GM19099 (cell line): ENCODE data around the gene PKM.
A peak's percentile ranks its signal among the peaks of the same experiment; 100 is the strongest.

Experiments used
- POLR2A ChIP-seq: IDR thresholded peaks from 3 replicates; pipeline ENCODE4 v1.6.1; 2011; ENCODE audit warnings: low read depth; ENCODE audit not compliant: insufficient read length; ENCODE audit errors: extremely low read depth

The PKM gene

DNA sequence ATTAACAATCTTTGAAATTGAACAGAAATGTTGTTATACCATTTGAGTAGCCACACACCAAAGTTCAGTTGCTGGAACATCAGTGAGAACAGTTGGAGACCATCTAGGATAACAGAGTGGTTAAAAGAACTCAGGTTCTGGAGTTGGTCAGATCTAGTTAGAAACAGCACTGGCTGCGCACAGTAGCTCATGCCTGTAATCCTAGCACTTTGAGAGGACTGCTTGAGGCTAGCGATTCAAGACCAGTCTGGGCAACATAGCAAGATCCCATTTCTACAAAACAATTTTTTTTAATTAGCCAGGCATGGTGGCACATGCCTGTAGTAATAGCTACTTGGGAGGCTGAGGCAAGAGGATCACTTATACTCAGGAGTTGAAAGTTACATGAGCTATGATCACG is 7.6 kb upstream of the PKM start:
- no peak for TF ChIP-seq POLR2A

DNA sequence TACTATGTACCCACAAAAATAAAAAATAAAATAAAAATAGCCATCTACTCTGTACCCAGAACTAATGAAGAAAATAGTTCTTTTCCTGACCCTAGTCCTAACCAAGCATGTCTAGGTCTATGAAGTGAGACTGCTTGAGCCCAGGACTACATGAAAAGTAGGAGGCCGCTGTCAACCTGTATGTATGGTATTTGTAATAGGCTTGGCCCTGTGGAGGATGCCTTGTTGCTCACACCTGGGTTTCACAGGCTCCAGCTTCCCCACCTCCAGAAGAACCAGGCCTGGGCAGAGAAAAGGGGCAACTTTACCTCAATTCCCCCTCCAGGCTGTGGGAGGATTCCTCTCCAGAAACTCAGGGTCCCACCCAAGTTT is 6.8 kb upstream of the PKM start:
- no peak for TF ChIP-seq POLR2A

DNA sequence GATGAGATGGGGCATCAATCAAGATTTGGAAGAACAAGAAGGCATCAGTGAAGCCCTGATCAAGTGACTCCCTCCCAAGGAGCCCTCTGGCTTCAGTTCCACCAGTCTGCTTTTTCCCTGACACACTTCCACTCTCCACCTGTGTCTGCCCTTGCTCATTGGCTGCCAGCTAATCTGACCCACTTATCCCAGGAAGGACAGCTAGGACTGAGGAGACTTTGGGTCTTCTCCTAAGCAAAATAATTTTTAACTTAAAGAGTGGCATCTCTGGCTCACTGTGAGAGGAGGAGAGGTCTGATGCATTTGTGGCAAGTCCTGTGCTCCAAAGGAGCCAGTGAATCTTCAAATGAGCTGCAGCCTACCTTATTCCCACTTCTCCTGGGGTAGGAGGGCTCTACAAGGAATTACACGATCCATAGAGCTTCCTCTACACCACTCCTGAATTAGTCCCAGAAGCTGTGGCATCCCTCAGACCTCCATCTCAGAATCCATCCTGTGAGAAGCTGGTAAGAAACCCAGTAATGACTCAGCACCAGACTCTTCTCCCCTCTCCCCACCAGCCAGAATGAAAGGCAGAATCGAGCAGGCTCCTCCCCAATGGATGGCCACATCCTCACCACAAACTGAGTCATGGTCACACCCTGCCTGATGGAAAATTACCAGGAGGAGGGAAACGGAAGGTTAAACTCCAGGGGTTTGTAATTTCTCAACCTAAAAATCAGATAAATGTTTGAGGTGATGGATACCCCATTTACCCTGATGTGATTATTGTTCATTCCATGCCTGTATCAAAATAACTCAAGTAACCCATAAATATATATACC is 6.3 kb upstream of the PKM start:
- no peak for TF ChIP-seq POLR2A

DNA sequence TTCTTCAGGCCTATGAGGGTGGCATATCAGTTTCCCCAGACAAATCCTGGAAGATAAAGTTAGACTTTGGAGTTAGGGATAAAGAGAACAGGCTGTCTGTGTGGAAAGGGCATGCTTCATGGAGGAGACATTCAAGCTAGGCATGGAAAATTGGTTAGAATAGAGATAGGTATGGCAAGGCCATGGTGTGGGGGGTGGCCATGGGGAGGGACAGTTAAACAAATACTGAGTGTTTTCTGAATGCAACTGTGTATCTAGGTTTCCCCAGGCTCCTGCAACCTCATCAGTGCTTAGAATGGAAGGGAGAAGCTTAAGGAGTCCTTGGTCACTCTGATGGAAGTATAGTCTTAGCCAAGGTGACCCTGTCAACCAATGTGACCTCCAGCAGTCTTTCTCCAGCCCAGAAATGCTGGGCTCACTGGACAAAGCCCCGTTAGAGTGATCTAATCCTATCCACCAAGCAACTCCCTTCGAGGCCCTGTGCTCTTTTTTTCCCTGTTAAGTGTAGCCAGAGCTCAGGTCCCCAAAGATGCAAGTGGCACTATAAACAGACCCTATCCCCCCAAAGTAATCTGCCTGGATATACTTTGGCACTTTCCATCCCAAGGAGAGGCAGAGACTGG is 5.5 kb upstream of the PKM start:
- TF ChIP-seq POLR2A = no peak

DNA sequence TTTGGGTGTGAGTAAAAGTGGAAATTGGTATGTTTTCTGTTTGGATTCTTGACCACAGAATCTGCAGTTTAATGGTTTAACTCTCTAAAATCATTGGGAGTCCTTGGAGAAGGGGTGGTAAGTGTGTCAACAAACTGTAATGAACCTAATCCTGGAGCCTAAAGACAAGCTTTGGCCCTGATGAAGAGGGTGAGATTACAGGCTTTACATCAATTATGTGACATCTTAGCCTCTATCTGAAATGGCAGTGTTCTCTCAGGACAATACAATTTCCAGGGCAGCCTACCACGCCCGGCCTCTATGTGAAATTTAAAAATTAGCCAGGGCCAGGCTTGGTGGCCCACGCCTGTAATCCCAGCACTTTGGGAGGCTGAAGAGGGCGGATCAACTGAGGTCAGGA is 4.3 kb upstream of the PKM start:
- TF ChIP-seq POLR2A = no peak

- no peak for TF ChIP-seq POLR2A
Observed at GRCh38 chr15:72233769-72234168, 2.8 kb upstream of the PKM start.

DNA sequence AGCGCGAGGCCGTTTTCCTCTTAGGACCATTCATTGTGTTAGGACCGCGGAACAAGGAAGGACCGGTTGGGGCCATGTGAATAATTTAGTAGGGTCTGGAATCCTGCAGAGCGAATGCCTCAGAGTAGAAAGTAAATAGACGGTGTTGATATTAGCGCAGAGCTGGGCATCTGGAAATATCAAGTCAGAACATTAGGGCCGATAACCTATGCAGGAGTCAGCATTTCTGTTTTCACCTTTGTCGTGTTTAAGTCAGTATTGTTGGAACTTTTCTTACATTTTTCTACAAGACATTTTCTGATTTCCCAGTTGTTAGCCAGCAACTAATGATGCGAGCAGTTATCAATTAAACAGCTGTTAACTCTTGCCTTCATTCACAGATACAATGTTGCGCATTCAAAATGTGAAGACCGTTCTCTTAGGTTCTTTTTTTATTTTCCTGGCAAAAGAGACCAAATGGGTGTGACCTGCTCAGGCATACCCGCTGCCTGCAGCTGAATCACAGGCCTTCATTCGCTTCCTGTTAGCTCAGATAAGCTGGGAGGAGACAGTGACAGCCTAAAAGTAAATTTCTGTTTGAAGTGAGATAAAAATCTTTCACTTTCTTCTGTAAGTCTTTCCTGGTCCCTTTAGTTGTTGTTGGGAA is 966 bp upstream of the PKM start:
- no peak for TF ChIP-seq POLR2A

- peak; percentile 45 for TF ChIP-seq POLR2A
Observed at GRCh38 chr15:72230197-72231065, 559 bp downstream of the PKM start.

DNA sequence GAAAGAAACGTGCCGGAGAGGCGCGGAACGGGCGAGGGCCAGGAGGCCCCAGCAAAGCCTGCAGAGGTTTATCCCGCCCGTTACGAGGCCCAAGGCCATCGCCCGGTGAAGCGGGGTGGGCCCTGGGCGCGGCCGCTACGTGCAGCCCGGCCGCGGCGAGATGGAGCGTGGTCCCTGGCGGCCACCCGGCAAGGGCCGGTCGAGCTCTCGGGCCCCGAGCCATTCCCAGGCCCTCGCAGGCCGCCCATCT is 1.1 kb downstream of the PKM start:
- TF ChIP-seq POLR2A = no peak

- TF ChIP-seq POLR2A = peak; percentile 50
Observed at GRCh38 chr15:72229076-72229946, 1.7 kb downstream of the PKM start.

- no peak for TF ChIP-seq POLR2A
Observed at GRCh38 chr15:72227720-72228119, 3.3 kb downstream of the PKM start.

GRCh38 chr15:72227192-72227586 is 3.8 kb downstream of the PKM start:
- no peak for TF ChIP-seq POLR2A

GRCh38 chr15:72223278-72223677 is 7.7 kb downstream of the PKM start:
- TF ChIP-seq POLR2A = no peak

DNA sequence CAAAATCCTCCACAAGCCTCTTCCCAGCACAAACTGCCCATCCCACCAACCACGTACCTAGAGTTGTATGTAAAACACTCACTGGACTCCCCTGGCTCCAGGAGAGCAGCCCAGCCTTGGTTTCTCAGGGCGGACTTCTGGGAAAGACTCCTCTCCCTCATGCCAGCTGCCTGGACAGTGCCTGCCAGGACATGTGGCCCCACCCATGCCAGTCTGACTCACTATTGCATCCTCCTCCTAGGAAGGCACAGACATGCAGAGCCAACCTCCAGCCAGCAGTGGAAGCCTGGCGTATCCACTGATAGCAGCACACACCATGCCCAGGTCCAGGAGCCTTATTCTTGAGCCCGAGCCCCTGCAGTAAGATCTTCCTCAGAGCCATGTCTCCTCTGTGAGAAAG is 8.6 kb downstream of the PKM start:
- TF ChIP-seq POLR2A = no peak
